K562 (cell line): ENCODE results near the gene MRPL4. TPM values are rescaled to one million over a fixed set of nuclear protein-coding genes. Genes with fewer than 3 reads are reported as not detected.
A peak's percentile ranks its signal among the peaks of the same experiment; 100 is the strongest.

Experiments
- CBFB ChIP-seq: sonication (generic); formaldehyde crosslinking; IDR thresholded peaks from 2 replicates; pipeline ENCODE4 v1.4.0; 2020; ENCODE audit warnings: mild to moderate bottlenecking, missing genetic modification reagents
- CBX3 ChIP-seq, 2 experiments: IDR thresholded peaks; 1 replicate in 1 of 2; 2 replicates in 1 of 2; pipeline ENCODE4 v1.6.1; 2012; ENCODE audit warnings: inconsistent platforms in 2 of 2, low read length in 2 of 2, borderline replicate concordance in 1 of 2, control low read depth in 1 of 2
- CSDE1 ChIP-seq, 2 experiments: fragments of 450-650 bp; IDR thresholded peaks; 2 replicates each; pipeline ENCODE4 v1.6.1; 2016; ENCODE audit warnings: mild to moderate bottlenecking in 1 of 2
- HCFC1 ChIP-seq: IDR thresholded peaks from 2 replicates; pipeline ENCODE4 v1.6.1; 2012; ENCODE audit warnings: low read depth, low read length, improper control_type of control experiment
- IRF2 ChIP-seq: sonication (generic); formaldehyde crosslinking; IDR thresholded peaks from 2 replicates; pipeline ENCODE4 v1.8.1; 2022; ENCODE audit warnings: mild to moderate bottlenecking, missing genetic modification reagents
- MAZ ChIP-seq, 2 experiments: fragments of 450-650 bp in 1 of 2; sonication (generic) in 1 of 2; formaldehyde crosslinking; IDR thresholded peaks in 1 of 2; conservative IDR thresholded peaks in 1 of 2; 2 replicates each; pipeline versions ENCODE4 v1.4.0 to v1.5.0; 2020; ENCODE audit warnings: mild to moderate bottlenecking in 1 of 2, missing genetic modification reagents in 1 of 2
- RB1 ChIP-seq: fragments of 450-650 bp; IDR thresholded peaks from 2 replicates; pipeline ENCODE4 v1.6.1; 2017; ENCODE audit warnings: low read depth, mild to moderate bottlenecking
- TCFL5 ChIP-seq: fragments of 250-450 bp; sonication (Bioruptor Pico); conservative IDR thresholded peaks from 2 replicates; pipeline ENCODE4 v1.6.1; 2021; ENCODE audit warnings: mild to moderate bottlenecking, moderate library complexity, matching md5 sums
- TEAD4 ChIP-seq, 2 experiments: sonication (generic) in 1 of 2; formaldehyde crosslinking in 1 of 2; IDR thresholded peaks; 2 replicates each; pipeline versions ENCODE4 v1.6.1 to v1.8.0; 2012 to 2022; ENCODE audit warnings: borderline replicate concordance in 1 of 2, inconsistent platforms in 1 of 2, low read length in 1 of 2, mild to moderate bottlenecking in 1 of 2, missing genetic modification reagents in 1 of 2
- polyA plus RNA-seq, 8 experiments: library from polyadenylated mRNA; depleted of rRNA in 4 of 8; stranded (reverse) in 5 of 8; unstranded in 3 of 8; fragments of >200 nt; fragmentation: Nextera tagmentation in 2 of 8; fragmentation: Illumina TruSeq in 1 of 8; extraction: Ambion mirVana in 2 of 8; extraction: Trizol in 1 of 8; gene quantifications; 2 replicates each; pipeline versions ENCODE4 v1.2.1 to v1.2.3, GENCODE V29; 2011 to 2014; ENCODE audit warnings: inconsistent platforms in 1 of 8, missing spikeins in 1 of 8
- total RNA-seq, 7 experiments: library from RNA; depleted of rRNA in 6 of 7; stranded (reverse); fragments of >200 nt in 6 of 7; fragmentation: Illumina TruSeq in 2 of 7; extraction: Trizol in 2 of 7; gene quantifications; 2 replicates each; pipeline versions ENCODE4 v1.2.1 to v1.2.3, GENCODE V29; 2011 to 2021; ENCODE audit warnings: low replicate concordance in 1 of 7
- TF ChIP-seq, protein P1 (sequence below): fragments of 450-650 bp; IDR thresholded peaks from 2 replicates; pipeline ENCODE4 v1.6.1; 2016
- TF ChIP-seq, protein P2 (sequence below): sonication (generic); formaldehyde crosslinking; IDR thresholded peaks from 2 replicates; pipeline ENCODE4 v1.8.0; 2023; ENCODE audit warnings: mild to moderate bottlenecking, missing genetic modification reagents
- TF ChIP-seq, protein P3 (sequence below): sonication (generic); formaldehyde crosslinking; IDR thresholded peaks from 2 replicates; pipeline ENCODE4 v1.8.1; 2023; ENCODE audit warnings: mild to moderate bottlenecking, missing genetic modification reagents, moderate library complexity
- TF ChIP-seq, protein P4 (sequence below): fragments of 250-450 bp; sonication (Bioruptor Pico); IDR thresholded peaks from 2 replicates; pipeline ENCODE4 v1.4.0; 2020

The MRPL4 gene
- total and polyA plus RNA-seq, 9 of the 15 experiments (the other 6 are each of a cell fraction or from before 2014, with no cell fraction given) = 1.4 to 239 (median 64.9) TPM

DNA sequence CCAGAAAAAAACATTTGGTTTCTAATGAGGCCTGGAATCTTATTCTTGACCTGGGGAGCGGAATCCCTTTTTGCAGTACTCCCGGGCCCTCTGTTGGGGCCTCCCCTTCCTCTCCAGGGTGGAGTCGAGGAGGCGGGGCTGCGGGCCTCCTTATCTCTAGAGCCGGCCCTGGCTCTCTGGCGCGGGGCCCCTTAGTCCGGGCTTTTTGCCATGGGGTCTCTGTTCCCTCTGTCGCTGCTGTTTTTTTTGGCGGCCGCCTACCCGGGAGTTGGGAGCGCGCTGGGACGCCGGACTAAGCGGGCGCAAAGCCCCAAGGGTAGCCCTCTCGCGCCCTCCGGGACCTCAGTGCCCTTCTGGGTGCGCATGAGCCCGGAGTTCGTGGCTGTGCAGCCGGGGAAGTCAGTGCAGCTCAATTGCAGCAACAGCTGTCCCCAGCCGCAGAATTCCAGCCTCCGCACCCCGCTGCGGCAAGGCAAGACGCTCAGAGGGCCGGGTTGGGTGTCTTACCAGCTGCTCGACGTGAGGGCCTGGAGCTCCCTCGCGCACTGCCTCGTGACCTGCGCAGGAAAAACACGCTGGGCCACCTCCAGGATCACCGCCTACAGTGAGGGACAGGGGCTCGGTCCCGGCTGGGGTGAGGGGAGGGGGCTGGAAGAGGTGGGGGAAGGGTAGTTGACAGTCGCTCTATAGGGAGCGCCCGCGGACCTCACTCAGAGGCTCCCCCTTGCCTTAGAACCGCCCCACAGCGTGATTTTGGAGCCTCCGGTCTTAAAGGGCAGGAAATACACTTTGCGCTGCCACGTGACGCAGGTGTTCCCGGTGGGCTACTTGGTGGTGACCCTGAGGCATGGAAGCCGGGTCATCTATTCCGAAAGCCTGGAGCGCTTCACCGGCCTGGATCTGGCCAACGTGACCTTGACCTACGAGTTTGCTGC is 35.1 kb downstream of the MRPL4 start, which contains the start of gene ICAM4 (continued):
- TF ChIP-seq, protein P1, sequence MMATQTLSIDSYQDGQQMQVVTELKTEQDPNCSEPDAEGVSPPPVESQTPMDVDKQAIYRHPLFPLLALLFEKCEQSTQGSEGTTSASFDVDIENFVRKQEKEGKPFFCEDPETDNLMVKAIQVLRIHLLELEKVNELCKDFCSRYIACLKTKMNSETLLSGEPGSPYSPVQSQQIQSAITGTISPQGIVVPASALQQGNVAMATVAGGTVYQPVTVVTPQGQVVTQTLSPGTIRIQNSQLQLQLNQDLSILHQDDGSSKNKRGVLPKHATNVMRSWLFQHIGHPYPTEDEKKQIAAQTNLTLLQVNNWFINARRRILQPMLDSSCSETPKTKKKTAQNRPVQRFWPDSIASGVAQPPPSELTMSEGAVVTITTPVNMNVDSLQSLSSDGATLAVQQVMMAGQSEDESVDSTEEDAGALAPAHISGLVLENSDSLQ = peak; percentile 37; the same call in 1 of the 2 replicates
- TF ChIP-seq CBX3 (IDR thresholded peaks at IDR 0.05; ENCODE audit: borderline replicate concordance in 1 of 2, low read length in 2 of 2) (peak in 1 of 2 experiments; percentile 74; a peak in 1 of 3 replicates), HCFC1 (no peak), CBFB (CRISPR knock-in tag) (0 out of 2 replicates have a peak, but pooled peaks have one; percentile 51), TCFL5 (CRISPR knock-in tag) (no peak), TEAD4 (IDR thresholded peaks at IDR 0.05; ENCODE audit: low read length) (peak; percentile 31; the same call in 1 of the 2 replicates), TEAD4 (CRISPR knock-in tag; IDR thresholded peaks at IDR 0.05; ENCODE audit: borderline replicate concordance) (peak; percentile 78; the same call in 1 of the 2 replicates), RB1 (peak; percentile 47; the same call in 1 of the 2 replicates), MAZ (CRISPR knock-in tag; conservative IDR thresholded peaks at IDR 0.05 in 1 of 2, IDR thresholded peaks at IDR 0.05 in 1 of 2) (peak; percentile 94 to 98), IRF2 (no peak), CSDE1 (IDR thresholded peaks at IDR 0.05) (no peak)
- TF ChIP-seq, protein P2, sequence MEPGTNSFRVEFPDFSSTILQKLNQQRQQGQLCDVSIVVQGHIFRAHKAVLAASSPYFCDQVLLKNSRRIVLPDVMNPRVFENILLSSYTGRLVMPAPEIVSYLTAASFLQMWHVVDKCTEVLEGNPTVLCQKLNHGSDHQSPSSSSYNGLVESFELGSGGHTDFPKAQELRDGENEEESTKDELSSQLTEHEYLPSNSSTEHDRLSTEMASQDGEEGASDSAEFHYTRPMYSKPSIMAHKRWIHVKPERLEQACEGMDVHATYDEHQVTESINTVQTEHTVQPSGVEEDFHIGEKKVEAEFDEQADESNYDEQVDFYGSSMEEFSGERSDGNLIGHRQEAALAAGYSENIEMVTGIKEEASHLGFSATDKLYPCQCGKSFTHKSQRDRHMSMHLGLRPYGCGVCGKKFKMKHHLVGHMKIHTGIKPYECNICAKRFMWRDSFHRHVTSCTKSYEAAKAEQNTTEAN (CRISPR knock-in tag) = no peak
- TF ChIP-seq, protein P3, sequence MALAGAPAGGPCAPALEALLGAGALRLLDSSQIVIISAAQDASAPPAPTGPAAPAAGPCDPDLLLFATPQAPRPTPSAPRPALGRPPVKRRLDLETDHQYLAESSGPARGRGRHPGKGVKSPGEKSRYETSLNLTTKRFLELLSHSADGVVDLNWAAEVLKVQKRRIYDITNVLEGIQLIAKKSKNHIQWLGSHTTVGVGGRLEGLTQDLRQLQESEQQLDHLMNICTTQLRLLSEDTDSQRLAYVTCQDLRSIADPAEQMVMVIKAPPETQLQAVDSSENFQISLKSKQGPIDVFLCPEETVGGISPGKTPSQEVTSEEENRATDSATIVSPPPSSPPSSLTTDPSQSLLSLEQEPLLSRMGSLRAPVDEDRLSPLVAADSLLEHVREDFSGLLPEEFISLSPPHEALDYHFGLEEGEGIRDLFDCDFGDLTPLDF (CRISPR knock-in tag) = 0 out of 2 replicates have a peak, but pooled peaks have one; percentile 24
- TF ChIP-seq, protein P4, sequence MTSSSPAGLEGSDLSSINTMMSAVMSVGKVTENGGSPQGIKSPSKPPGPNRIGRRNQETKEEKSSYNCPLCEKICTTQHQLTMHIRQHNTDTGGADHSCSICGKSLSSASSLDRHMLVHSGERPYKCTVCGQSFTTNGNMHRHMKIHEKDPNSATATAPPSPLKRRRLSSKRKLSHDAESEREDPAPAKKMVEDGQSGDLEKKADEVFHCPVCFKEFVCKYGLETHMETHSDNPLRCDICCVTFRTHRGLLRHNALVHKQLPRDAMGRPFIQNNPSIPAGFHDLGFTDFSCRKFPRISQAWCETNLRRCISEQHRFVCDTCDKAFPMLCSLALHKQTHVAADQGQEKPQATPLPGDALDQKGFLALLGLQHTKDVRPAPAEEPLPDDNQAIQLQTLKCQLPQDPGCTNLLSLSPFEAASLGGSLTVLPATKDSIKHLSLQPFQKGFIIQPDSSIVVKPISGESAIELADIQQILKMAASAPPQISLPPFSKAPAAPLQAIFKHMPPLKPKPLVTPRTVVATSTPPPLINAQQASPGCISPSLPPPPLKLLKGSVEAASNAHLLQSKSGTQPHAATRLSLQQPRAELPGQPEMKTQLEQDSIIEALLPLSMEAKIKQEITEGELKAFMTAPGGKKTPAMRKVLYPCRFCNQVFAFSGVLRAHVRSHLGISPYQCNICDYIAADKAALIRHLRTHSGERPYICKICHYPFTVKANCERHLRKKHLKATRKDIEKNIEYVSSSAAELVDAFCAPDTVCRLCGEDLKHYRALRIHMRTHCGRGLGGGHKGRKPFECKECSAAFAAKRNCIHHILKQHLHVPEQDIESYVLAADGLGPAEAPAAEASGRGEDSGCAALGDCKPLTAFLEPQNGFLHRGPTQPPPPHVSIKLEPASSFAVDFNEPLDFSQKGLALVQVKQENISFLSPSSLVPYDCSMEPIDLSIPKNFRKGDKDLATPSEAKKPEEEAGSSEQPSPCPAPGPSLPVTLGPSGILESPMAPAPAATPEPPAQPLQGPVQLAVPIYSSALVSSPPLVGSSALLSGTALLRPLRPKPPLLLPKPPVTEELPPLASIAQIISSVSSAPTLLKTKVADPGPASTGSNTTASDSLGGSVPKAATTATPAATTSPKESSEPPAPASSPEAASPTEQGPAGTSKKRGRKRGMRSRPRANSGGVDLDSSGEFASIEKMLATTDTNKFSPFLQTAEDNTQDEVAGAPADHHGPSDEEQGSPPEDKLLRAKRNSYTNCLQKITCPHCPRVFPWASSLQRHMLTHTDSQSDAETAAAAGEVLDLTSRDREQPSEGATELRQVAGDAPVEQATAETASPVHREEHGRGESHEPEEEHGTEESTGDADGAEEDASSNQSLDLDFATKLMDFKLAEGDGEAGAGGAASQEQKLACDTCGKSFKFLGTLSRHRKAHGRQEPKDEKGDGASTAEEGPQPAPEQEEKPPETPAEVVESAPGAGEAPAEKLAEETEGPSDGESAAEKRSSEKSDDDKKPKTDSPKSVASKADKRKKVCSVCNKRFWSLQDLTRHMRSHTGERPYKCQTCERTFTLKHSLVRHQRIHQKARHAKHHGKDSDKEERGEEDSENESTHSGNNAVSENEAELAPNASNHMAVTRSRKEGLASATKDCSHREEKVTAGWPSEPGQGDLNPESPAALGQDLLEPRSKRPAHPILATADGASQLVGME (CRISPR knock-in tag) = no peak
